Choroid plexus epithelial cell (primary cell): Measurements from ENCODE around the gene OBSCN.
"Not testable (repeated sequence)": the region's sequence is repeated elsewhere in the genome, so short reads cannot be mapped to it uniquely, and the experiment has no call there.

Experiments
- DNase-seq: peaks from one replicate; pipeline ENCODE4 v3.0.0-alpha.2; 2010; ENCODE audit warnings: low read depth
- H3K4me3 ChIP-seq: 2 replicates; pipeline ENCODE4 v1.5.1; 2011; ENCODE audit warnings: low read depth, mild to moderate bottlenecking, control low read depth, low read length, moderate library complexity
- CTCF ChIP-seq: conservative IDR thresholded peaks from 2 replicates; pipeline ENCODE4 v1.5.1; 2011; ENCODE audit warnings: low read depth, mild to moderate bottlenecking, control low read depth, inconsistent platforms, low read length, moderate library complexity

Gene OBSCN

GRCh38 chr1:228218513-228219244 lies 10.8 kb downstream of the OBSCN start:
- no peak for TF ChIP-seq CTCF
- DNase-seq, result no peak

GRCh38 chr1:228219245-228219961 lies 11.6 kb downstream of the OBSCN start:
- TF ChIP-seq CTCF, result no peak
- DNase-seq, result no peak
- no peak overlapping the region for H3K4me3 ChIP-seq

More at GRCh38 chr1:228218513-228219244, 10.8 kb downstream of the OBSCN start:
- no peak overlapping the region for H3K4me3 ChIP-seq

- DNase-seq, result no peak
- TF ChIP-seq CTCF, result no peak
- no peak overlapping the region for H3K4me3 ChIP-seq
Observed at GRCh38 chr1:228219962-228220780, 12.3 kb downstream of the OBSCN start.

- not testable (repeated sequence) for H3K4me3 ChIP-seq, DNase-seq
Observed at GRCh38 chr1:228221097-228221496, 13.3 kb downstream of the OBSCN start.

- no peak for TF ChIP-seq CTCF
- H3K4me3 ChIP-seq, result no peak overlapping the region
- DNase-seq, result no peak
Observed at GRCh38 chr1:228222548-228222947, 14.7 kb downstream of the OBSCN start.

GRCh38 chr1:228224198-228225164 lies 16.6 kb downstream of the OBSCN start:
- no peak for TF ChIP-seq CTCF
- no peak for DNase-seq
- H3K4me3 ChIP-seq, result no peak overlapping the region
